ENCODE results near the gene FRZB. TPM values are rescaled to one million over a fixed set of nuclear protein-coding genes. Genes with fewer than 3 reads are reported as not detected.

FRZB gene
- total RNA-seq, 4 donors from 2014 or later: 1.6 to 20.4 (median 12.0) TPM

- 83 to 88% methylated on average over 5 of the region's 5 CpGs for WGBS, 2 donors
- intact Hi-C loops (cut with DNase I; ENCODE audit: low total_unique reads): no loop called here
- TF ChIP-seq CTCF (IDR thresholded peaks at IDR 0.05) (no peak), POLR2A (IDR thresholded peaks at IDR 0.05) (no peak)
- no peak overlapping the region for H3K4me3 ChIP-seq (ENCODE audit: low read depth, poor library complexity, severe bottlenecking)
- no peak for DNase-seq (ENCODE audit: low spot score in 2 of 2)
These were observed 62.3 kb downstream of the FRZB start for GRCh38 chr2:182804128-182804527.

- no peak overlapping the region for H3K4me3 ChIP-seq (ENCODE audit: low read depth, poor library complexity, severe bottlenecking)
- intact Hi-C loops (cut with DNase I; ENCODE audit: low total_unique reads): no loop called here
- TF ChIP-seq POLR2A (IDR thresholded peaks at IDR 0.05): no peak
- no peak for TF ChIP-seq CTCF (IDR thresholded peaks at IDR 0.05)
- 77 to 85% methylated on average over 2 of the region's 2 CpGs for WGBS, 2 donors
- no peak for DNase-seq (ENCODE audit: low spot score in 2 of 2)
These were observed 67.7 kb downstream of the FRZB start for GRCh38 chr2:182798736-182799135.

DNA sequence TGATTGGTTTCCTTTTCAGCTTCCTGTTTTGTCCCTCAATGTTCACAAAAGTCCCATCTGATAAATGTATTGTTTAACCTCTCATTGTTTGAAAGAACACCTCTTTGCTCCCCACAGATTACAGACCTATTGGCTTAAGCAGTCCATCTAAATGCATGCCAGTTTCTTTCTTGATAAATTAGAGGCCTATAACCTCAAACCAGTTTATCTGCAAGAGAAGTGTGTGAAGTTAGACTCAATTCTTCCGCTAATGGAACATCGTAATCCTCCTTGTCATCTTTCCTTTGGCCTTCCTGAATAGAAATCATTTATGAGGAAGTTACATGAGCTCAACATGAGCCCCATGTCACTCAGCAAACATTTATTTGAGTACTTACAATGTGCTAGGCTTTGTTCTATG is 74.0 kb downstream of the FRZB start:
- 85 to 89% methylated on average over 2 of the region's 2 CpGs for WGBS, 2 donors
- intact Hi-C loops (cut with DNase I; ENCODE audit: low total_unique reads): no loop called here
- TF ChIP-seq CTCF (IDR thresholded peaks at IDR 0.05) (no peak), POLR2A (IDR thresholded peaks at IDR 0.05) (no peak)
- H3K4me3 ChIP-seq (ENCODE audit: low read depth, poor library complexity, severe bottlenecking): no peak overlapping the region
- no peak for DNase-seq (ENCODE audit: low spot score in 2 of 2)

DNA sequence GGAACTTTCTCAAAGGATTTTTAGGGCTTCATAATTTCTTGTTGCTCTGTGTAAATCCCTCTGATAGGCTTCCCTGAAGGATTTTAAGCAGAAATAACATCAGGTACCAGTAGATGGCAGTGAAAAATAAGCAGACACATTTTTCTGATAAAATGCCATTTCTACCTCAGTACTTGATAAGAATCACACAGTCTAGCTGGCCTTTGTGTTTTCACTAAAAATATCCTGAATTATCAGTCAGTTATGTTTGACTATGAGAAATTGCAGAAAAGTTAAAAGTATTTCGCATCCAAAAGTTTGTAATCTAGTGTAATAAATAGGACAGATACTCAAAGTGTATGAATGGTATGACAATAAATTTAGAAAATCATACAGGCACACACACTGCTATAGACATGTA is 81.7 kb downstream of the FRZB start:
- WGBS, 2 donors: 84 to 97% methylated on average over 1 of the region's 1 CpG
- intact Hi-C loops (cut with DNase I; ENCODE audit: low total_unique reads): no loop called here
- H3K4me3 ChIP-seq (ENCODE audit: low read depth, poor library complexity, severe bottlenecking): no peak overlapping the region
- no peak for DNase-seq (ENCODE audit: low spot score in 2 of 2)
- TF ChIP-seq POLR2A (IDR thresholded peaks at IDR 0.05) (no peak), CTCF (IDR thresholded peaks at IDR 0.05) (no peak)

DNA sequence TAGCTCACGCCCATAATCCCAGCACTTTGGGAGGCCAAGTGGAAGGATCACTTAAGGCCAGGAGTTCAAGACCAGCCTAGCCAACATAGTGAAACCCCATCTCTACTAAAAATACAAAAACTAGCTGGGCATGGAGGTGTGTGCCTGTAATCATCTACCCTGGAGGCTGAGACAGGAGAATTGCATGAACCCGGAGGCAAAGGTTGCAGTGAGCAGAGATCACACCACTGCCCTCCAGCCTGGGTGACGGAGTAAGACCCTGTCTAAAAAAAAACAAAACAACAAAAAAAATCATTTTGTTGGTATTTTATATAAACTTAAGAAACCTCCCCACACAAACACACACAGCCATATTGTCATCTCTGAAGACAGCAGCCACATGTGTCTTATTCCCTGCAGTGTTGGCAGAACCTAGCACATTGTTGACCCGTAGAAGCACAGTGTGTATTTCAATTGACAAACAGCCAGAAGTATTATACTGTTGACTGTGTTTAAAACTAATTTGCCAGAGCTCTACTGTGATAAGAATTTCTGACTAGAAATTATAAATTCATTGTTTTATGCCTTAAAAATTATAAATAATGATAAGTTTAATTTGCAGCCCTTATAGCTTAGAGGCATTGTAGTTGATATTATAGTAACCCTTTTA is 82.3 kb downstream of the FRZB start:
- no peak for DNase-seq (ENCODE audit: low spot score in 2 of 2)
- intact Hi-C loops (cut with DNase I; ENCODE audit: low total_unique reads): no loop called here
- no peak overlapping the region for H3K4me3 ChIP-seq (ENCODE audit: low read depth, poor library complexity, severe bottlenecking)
- 85 to 87% methylated on average over 4 of the region's 4 CpGs for WGBS, 2 donors
- TF ChIP-seq POLR2A (IDR thresholded peaks at IDR 0.05): no peak

Other genes starting within 250 kb of the FRZB start
- 10 to 100 TPM; 13.3 to 29.2 (median 18.9) TPM for gene DNAJC10, start 150.4 kb downstream of the FRZB start, total RNA-seq
- 100 to 1,000 TPM in 2 of 4 donors, 10 to 100 TPM in 2; 88.3 to 160 (median 122) TPM for gene NCKAP1, start 171.8 kb upstream of the FRZB start, total RNA-seq
- gene DUSP19, start 212.1 kb upstream of the FRZB start, total RNA-seq: 1 to 10 TPM; 1.1 to 2.0 (median 1.5) TPM

Measured in lower leg skin (tissue), 4 donors.